AG10803 (cell line): ENCODE measurements around the gene CYB5A.

Experiments
- DNase-seq: peaks from one replicate; pipeline ENCODE4 v3.0.0; 2010; ENCODE audit warnings: low read depth
- H3K4me3 ChIP-seq: 2 replicates; pipeline ENCODE4 v1.5.1; 2011; ENCODE audit warnings: mild to moderate bottlenecking, low read length, control low read depth
- CTCF ChIP-seq: conservative IDR thresholded peaks from 2 replicates; pipeline ENCODE4 v1.5.1; 2011; ENCODE audit warnings: mild to moderate bottlenecking, low read length, control low read depth, inconsistent platforms

Gene CYB5A

GRCh38 chr18:74282755-74283554, 8.8 kb downstream of the CYB5A start:
- no peak for TF ChIP-seq CTCF
- no peak for DNase-seq
- H3K4me3 ChIP-seq, result no peak overlapping the region

- no peak for TF ChIP-seq CTCF
- DNase-seq, result peak; percentile 51
- H3K4me3 ChIP-seq, result no peak overlapping the region
Measured at GRCh38 chr18:74281980-74282754, 9.6 kb downstream of the CYB5A start.

- DNase-seq, result no peak
- no peak for TF ChIP-seq CTCF
- no peak overlapping the region for H3K4me3 ChIP-seq
Measured at GRCh38 chr18:74281011-74281979, 10.5 kb downstream of the CYB5A start.

- no peak for DNase-seq
- no peak overlapping the region for H3K4me3 ChIP-seq
- no peak for TF ChIP-seq CTCF
Measured at GRCh38 chr18:74278983-74279382, 12.8 kb downstream of the CYB5A start.

GRCh38 chr18:74278058-74278457, 13.7 kb downstream of the CYB5A start:
- TF ChIP-seq CTCF, result no peak
- no peak overlapping the region for H3K4me3 ChIP-seq
- no peak for DNase-seq

- DNase-seq, result no peak
- no peak overlapping the region for H3K4me3 ChIP-seq
- TF ChIP-seq CTCF, result no peak
Measured at GRCh38 chr18:74277296-74277695, 14.5 kb downstream of the CYB5A start.
